ENCODE measurements around the gene NADK.
"Not testable (repeated sequence)": the region's sequence is repeated elsewhere in the genome, so short reads cannot be mapped to it uniquely, and the experiment has no call there.

Gene NADK

DNA sequence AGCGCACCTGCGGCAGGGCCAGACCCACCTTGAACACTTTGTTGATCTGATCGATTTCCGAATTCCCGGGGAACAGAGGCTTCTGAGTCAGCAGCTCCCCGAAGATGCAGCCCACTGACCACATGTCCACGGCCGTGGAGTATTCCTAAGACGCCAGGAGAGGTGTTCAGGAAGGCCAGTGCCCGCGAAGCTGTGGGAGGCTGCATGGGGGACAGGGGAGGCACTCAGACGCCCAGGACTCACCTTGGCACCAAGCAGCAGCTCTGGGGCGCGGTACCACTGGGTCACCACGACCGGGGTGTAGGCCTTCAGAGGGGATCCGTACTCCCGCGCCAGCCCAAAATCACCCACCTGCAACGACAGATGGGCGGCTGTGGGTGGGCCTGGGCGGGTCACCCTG is 74.5 kb downstream of the NADK start:
- no peak for DNase-seq

DNA sequence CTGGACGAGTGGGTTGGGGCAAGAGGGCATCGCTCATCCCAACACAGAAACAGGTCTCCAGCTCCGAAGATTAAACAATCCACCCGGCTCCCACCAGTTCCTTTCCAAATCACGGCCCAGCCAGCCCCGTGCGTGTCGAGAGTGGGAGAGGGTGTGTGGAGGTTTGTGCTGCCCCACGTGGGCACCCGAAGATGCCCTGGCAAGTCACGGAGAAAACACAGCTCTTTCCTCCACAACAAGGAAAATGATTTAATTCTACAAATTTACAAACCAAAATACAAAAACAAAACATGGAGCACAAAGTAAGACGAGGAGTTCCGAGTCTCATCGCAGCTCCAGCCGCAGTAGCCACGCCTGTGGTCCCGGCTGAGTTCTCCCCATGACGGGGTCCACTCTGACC is 75.8 kb downstream of the NADK start:
- not testable (repeated sequence) for DNase-seq

Data from DMS 273 treated with DMSO at 0.1 percent for 48 hours (cell line).